Measurements from ENCODE around the gene SLC30A10. TPM values are rescaled to one million over a fixed set of nuclear protein-coding genes. Genes with fewer than 3 reads are reported as not detected.

SLC30A10 gene
- total RNA-seq, 4 donors from 2014 or later, result not detected

Small RNA genes within 50 kb of the gene (small RNA-seq; reads per million reads assigned to genes)
- gene RF00012, result 0 reads per million in 4 donors

Other genes with a start within 250 kb of the SLC30A10 start
- 10 to 100 TPM; 39.2 to 51.6 (median 42.0) TPM for gene EPRS1, start 117.9 kb upstream of the SLC30A10 start, total RNA-seq
- gene BPNT1, start 161.2 kb upstream of the SLC30A10 start, total RNA-seq, result 10 to 100 TPM in 3 of 4 donors, 1 to 10 TPM in 1; 8.8 to 30.2 (median 12.8) TPM
- gene IARS2, start 165.6 kb upstream of the SLC30A10 start, total RNA-seq, result 10 to 100 TPM; 48.9 to 89.7 (median 72.6) TPM

Data from gastroesophageal sphincter (tissue), 4 donors.